HG02840 (cell line): ENCODE measurements around the gene CFAP54.
"Not testable (repeated sequence)": the region's sequence is repeated elsewhere in the genome, so short reads cannot be mapped to it uniquely, and the experiment has no call there.

Experiments
- ATAC-seq: cut with Tn5 transposase; IDR thresholded peaks from one replicate; pipeline ENCODE4 v1.9.1; 2021; ENCODE audit warnings: mild to moderate bottlenecking, moderate library complexity, moderate number of reproducible peaks; ENCODE audit not compliant: unreplicated experiment, low FRiP score

The CFAP54 gene

DNA sequence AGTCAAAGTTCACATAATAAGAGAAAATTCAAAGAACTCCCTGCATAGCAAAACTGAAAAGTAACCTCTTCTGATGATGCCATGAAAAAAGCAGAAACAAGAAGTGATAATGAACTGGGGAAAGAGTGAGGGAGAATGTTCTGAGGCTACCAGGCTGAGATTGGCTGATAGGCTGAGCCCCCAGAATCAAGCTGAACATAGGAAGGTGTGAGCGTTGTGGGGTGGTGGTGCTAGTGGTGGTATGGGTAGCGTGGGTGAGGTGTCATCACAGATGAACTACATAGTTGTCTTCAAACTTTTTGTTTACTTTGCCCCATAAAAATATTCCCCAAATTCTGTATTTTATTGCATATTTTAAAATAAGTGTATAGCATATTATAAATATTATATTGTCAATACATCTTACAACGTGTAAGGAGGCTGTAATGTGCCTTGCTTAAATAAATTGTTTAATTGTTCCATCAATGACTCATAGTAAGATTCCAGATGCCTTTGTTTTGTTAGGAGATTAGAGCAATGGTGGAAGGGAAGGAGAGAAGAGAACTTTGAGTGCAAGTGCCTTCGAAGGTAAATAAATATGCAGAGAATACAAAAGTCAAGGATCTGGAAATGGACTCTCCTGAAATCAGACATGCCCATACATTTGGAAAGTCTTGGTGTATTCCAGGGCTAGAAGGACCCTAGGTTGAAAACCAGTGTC, 15.8 kb upstream of the CFAP54 start:
- no peak for ATAC-seq

- ATAC-seq, result no peak
Observed at GRCh38 chr12:96474206-96474605, 15.2 kb upstream of the CFAP54 start.

GRCh38 chr12:96478011-96478410, 11.4 kb upstream of the CFAP54 start:
- no peak for ATAC-seq

GRCh38 chr12:96482086-96482485, 7.3 kb upstream of the CFAP54 start:
- no peak for ATAC-seq

- ATAC-seq, result no peak
Observed at GRCh38 chr12:96483116-96483515, 6.3 kb upstream of the CFAP54 start.

- ATAC-seq, result no peak
Observed at GRCh38 chr12:96486751-96487613, 2.4 kb upstream of the CFAP54 start.

GRCh38 chr12:96487634-96488033, 1.7 kb upstream of the CFAP54 start:
- ATAC-seq, result no peak

DNA sequence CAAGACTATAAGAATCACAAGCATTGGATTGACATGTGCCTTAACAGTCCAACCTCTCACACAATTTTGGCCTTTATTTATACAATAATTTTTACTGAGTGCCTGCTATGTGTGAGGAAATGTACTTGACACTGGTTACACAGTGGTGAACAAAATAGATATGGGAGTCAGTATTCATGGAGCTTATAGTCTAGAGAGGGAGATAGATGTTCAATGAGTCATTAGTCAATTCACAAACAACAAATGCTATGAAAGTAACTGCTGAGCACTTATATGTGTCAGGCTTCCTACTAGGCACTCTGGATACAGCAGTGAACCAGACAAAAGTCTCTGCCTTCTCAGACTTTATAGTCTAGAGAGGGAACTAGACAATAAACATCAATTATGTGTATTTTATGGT, 3.7 kb downstream of the CFAP54 start:
- ATAC-seq, result no peak

- not testable (repeated sequence) for ATAC-seq
Observed at GRCh38 chr12:96494154-96494553, 4.8 kb downstream of the CFAP54 start.

- no peak for ATAC-seq
Observed at GRCh38 chr12:96495155-96495554, 5.8 kb downstream of the CFAP54 start.

- no peak for ATAC-seq
Observed at GRCh38 chr12:96495841-96496545, 6.6 kb downstream of the CFAP54 start.

DNA sequence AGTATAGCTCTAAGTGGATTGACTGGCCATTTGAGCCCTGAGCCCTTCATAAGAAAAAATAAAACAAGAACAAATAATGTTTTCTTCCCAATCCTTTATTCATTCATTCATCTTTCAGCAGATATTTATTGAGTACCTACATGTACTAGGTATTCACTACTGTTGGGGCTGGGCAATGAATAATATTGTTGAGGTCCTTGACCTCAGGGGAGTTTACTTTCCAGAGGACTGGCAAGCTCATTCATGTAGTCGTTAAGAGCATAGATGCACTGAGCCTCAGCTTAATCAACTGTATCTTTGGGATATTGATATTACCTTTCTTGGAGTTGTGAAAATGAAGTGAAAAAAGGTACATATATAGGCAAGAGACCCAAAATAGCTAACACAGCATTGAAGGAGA, 7.6 kb downstream of the CFAP54 start:
- ATAC-seq, result no peak

DNA sequence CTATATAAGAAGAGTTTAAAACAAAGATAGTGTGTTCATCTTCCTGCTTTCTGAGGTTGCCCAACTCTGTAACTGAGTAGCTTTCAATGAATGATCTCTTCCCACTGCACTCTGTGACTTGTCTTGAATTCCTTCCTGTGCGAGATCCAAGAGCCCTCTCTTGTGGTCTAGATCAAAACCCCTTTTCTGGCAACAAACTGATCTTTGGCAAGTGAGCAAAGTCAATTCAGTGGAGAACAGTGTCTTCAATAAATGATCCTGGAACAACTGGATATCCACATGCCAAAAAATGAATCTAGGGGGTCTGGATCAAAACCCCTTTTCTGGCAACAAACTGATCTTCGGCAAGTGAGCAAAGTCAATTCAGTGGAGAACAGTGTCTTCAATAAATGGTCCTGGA, 8.5 kb downstream of the CFAP54 start:
- ATAC-seq, result no peak

- no peak for ATAC-seq
Observed at GRCh38 chr12:96500693-96501092, 11.3 kb downstream of the CFAP54 start.

GRCh38 chr12:96501133-96501761, 11.9 kb downstream of the CFAP54 start:
- peak; percentile 65 for ATAC-seq

- ATAC-seq, result no peak
Observed at GRCh38 chr12:96501908-96502307, 12.5 kb downstream of the CFAP54 start.

DNA sequence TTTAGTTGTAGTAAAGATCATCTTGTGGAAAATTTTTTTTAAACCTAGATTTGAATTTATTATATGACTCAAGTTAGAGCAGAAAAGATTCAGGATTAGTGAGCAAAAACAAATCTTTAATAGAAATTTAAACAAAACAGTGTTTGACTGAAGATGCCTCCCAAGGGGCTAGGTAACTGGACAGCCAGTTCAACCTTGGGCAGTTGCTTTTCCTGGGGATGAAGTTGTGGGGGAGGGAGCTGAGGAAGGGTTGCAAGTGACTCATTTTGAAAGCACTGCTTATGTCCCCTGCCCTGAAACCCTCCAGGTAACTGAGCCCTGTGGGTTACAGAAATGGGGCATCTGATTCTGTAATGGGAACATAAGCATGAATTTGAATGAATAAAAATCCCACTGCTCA, 13.1 kb downstream of the CFAP54 start:
- peak; percentile 58 for ATAC-seq

DNA sequence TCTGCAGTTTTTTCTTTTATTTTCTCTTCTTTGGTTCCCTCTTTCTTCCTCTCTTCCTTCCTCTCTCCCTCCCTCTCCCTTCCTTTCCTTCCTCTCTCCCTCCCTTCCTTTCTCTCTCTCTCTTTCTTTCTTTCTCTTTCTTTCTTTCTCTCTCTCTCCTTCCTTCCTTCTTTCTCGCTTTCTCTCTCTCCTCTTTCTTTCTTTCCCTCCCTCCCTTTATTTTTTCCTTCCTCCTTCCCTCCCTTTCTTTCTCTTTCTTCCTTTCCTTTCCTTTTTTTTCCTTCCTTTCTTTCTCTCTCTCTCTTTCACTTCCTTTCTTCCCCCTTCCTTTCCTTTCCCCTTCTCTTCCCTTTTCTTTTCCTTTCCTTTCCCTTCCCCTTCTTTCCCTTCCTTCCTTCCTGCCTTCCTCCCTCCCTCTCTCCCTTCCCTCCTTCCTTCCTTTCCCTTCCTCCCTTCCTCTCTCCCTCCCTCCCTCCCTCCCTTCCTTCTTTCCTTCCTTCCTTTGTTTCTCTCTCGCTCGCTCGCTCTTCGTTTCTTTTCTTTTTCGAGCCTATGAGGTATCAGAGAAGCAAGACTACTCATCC, 13.7 kb downstream of the CFAP54 start:
- ATAC-seq, result no peak

- no peak for ATAC-seq
Observed at GRCh38 chr12:96503976-96504375, 14.6 kb downstream of the CFAP54 start.

DNA sequence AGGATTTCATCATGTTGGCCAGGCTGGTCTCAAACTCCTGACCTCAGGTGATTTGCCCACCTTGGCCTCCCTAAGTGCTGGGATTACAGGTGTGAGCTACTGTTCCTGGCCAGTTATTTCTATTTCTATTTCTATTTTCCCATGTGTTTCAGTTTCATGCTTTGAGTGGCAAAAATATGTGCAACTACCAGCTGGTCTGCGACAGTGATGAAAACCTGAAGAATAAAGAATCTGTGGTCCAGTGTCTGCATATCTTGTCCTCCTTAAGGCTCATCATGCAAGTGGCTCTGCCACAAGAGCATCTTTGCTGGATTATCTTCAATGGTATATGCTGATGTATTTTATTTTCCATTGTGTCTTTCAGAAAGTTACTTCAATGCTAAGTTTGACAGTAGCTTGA, 17.4 kb downstream of the CFAP54 start:
- ATAC-seq, result no peak
